Measurements from ENCODE around the gene TSEN2. TPM values are rescaled to one million over a fixed set of nuclear protein-coding genes. Genes with fewer than 3 reads are reported as not detected.

Gene TSEN2
- total RNA-seq, 1 donor from 2014 or later, result 21.3 TPM

DNA sequence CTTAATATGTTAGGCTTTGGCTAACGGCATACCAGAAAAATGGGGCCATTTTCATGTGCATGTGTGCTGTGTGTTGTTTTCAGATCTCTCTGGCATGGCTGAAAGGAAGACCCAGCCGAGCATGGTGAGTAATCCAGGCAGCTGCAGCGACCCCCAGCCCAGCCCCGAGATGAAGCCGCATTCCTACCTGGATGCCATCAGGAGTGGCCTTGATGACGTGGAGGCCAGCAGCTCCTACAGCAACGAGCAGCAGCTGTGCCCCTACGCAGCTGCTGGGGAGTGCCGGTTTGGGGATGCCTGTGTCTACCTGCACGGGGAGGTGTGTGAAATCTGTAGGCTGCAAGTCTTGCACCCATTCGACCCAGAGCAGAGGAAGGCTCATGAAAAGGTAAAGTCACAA is 87.7 kb downstream of the TSEN2 start:
- H3K27me3 ChIP-seq (ENCODE audit: control insufficient read depth, insufficient read depth, low read length), result no peaks in the 10 kb centered on the region
- no peak for FAIRE-seq
- no peak overlapping the region for H3K4me3 ChIP-seq (ENCODE audit: low read depth, low read length)
- TF ChIP-seq, protein P1, sequence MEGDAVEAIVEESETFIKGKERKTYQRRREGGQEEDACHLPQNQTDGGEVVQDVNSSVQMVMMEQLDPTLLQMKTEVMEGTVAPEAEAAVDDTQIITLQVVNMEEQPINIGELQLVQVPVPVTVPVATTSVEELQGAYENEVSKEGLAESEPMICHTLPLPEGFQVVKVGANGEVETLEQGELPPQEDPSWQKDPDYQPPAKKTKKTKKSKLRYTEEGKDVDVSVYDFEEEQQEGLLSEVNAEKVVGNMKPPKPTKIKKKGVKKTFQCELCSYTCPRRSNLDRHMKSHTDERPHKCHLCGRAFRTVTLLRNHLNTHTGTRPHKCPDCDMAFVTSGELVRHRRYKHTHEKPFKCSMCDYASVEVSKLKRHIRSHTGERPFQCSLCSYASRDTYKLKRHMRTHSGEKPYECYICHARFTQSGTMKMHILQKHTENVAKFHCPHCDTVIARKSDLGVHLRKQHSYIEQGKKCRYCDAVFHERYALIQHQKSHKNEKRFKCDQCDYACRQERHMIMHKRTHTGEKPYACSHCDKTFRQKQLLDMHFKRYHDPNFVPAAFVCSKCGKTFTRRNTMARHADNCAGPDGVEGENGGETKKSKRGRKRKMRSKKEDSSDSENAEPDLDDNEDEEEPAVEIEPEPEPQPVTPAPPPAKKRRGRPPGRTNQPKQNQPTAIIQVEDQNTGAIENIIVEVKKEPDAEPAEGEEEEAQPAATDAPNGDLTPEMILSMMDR (IDR thresholded peaks at IDR 0.05; ENCODE audit: insufficient read depth, low read length, severe bottlenecking), result no peak
- DNase-seq (ENCODE audit: low read depth), result no peak
- H3K36me3 ChIP-seq (ENCODE audit: control insufficient read depth, insufficient read depth, low read length), result peaks cover 24% of the 10 kb centered on the region

GRCh38 chr3:12574131-12574530 is 89.9 kb downstream of the TSEN2 start:
- TF ChIP-seq, protein P1 (IDR thresholded peaks at IDR 0.05; ENCODE audit: insufficient read depth, low read length, severe bottlenecking), result no peak
- no peak overlapping the region for H3K4me3 ChIP-seq (ENCODE audit: low read depth, low read length)
- FAIRE-seq (no peak), DNase-seq (ENCODE audit: low read depth) (no peak)
- peaks cover 26% of the 10 kb centered on the region for H3K36me3 ChIP-seq (ENCODE audit: control insufficient read depth, insufficient read depth, low read length)
- no peaks in the 10 kb centered on the region for H3K27me3 ChIP-seq (ENCODE audit: control insufficient read depth, insufficient read depth, low read length)

DNA sequence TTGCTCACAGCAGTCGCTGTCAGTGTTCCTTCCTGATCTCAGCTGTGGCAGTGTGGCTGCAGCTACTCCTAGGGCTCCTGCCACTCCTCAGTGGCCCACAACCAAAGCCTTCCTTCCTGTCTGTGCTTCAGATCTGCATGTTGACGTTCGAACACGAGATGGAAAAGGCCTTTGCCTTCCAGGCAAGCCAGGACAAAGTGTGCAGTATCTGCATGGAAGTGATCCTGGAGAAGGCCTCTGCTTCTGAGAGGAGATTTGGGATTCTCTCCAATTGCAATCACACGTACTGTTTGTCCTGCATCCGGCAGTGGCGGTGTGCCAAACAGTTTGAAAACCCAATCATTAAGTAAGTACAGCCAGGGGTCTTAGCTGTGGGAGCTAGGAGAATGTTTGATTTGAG is 90.4 kb downstream of the TSEN2 start:
- no peak overlapping the region for H3K4me3 ChIP-seq (ENCODE audit: low read depth, low read length)
- no peak for FAIRE-seq
- TF ChIP-seq, protein P1 (IDR thresholded peaks at IDR 0.05; ENCODE audit: insufficient read depth, low read length, severe bottlenecking), result no peak
- no peaks in the 10 kb centered on the region for H3K27me3 ChIP-seq (ENCODE audit: control insufficient read depth, insufficient read depth, low read length)
- peaks cover 25% of the 10 kb centered on the region for H3K36me3 ChIP-seq (ENCODE audit: control insufficient read depth, insufficient read depth, low read length)
- no peak for DNase-seq (ENCODE audit: low read depth)

DNA sequence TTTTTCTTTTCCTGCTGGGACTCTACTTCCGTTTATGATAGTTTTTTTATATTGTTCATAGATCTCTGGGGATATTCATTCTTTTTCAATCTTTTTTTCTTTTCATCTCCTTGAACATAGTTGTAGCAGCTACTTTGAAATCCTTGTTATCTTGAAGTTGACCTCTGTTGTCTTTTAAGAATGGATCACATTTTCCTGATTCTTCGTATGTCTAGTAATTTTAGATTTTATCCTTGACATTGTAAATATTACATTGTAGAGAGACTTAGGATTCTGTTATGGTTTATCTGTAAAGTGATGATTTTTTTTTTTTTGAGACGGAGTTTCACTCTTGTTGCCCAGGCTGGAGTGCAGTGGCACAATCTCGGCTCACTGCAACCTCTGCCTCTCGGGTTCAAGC is 93.1 kb downstream of the TSEN2 start:
- DNase-seq (ENCODE audit: low read depth), result no peak
- TF ChIP-seq, protein P1 (IDR thresholded peaks at IDR 0.05; ENCODE audit: insufficient read depth, low read length, severe bottlenecking), result no peak
- peaks cover 20% of the 10 kb centered on the region for H3K36me3 ChIP-seq (ENCODE audit: control insufficient read depth, insufficient read depth, low read length)
- no peak for FAIRE-seq
- H3K4me3 ChIP-seq (ENCODE audit: low read depth, low read length), result no peak overlapping the region
- H3K27me3 ChIP-seq (ENCODE audit: control insufficient read depth, insufficient read depth, low read length), result no peaks in the 10 kb centered on the region

DNA sequence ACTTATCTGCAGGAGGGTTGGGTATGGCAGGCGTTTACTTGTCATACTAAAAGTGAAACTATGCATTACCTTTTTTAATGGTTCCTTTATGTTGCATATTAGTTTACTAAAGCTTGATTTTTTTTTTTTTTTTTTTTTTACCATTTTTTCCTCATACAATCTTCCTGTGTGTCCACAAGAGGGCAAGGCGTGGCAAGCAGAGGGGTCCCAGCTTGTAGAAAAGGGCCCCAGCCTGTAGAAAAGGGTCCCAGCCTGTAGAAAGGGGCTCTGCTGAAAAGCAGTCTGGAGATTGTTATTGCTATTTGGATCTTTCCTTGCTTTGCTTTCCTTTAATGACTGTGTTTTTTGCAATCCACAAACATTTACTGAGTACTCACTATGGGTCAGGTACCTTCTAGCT is 94.5 kb downstream of the TSEN2 start:
- no peak for FAIRE-seq
- TF ChIP-seq, protein P1 (IDR thresholded peaks at IDR 0.05; ENCODE audit: insufficient read depth, low read length, severe bottlenecking), result peak; percentile 11
- no peak for DNase-seq (ENCODE audit: low read depth)
- Histone ChIP-seq H3K27me3 (ENCODE audit: control insufficient read depth, insufficient read depth, low read length) (no peaks in the 10 kb centered on the region), H3K4me3 (ENCODE audit: low read depth, low read length) (no peak overlapping the region), H3K36me3 (ENCODE audit: control insufficient read depth, insufficient read depth, low read length) (peaks cover 21% of the 10 kb centered on the region)

- H3K4me3 ChIP-seq (ENCODE audit: low read depth, low read length), result no peak overlapping the region
- no peak for FAIRE-seq
- no peaks in the 10 kb centered on the region for H3K27me3 ChIP-seq (ENCODE audit: control insufficient read depth, insufficient read depth, low read length)
- peaks cover 26% of the 10 kb centered on the region for H3K36me3 ChIP-seq (ENCODE audit: control insufficient read depth, insufficient read depth, low read length)
- TF ChIP-seq, protein P1 (IDR thresholded peaks at IDR 0.05; ENCODE audit: insufficient read depth, low read length, severe bottlenecking), result no peak
- no peak for DNase-seq (ENCODE audit: low read depth)
Measured at GRCh38 chr3:12579456-12579855, 95.2 kb downstream of the TSEN2 start.

Data from bronchial epithelial cell (primary cell).